Endothelial cell of umbilical vein (primary cell): Measurements from ENCODE around the gene DAD1. TPM values are rescaled to one million over a fixed set of nuclear protein-coding genes. Genes with fewer than 3 reads are reported as not detected.
"Not testable (repeated sequence)": the region's sequence is repeated elsewhere in the genome, so short reads cannot be mapped to it uniquely, and the experiment has no call there.

Experiments used
- BruUV-seq: library from RNA; stranded (reverse); fragments of 400-500 nt; replicated peaks from 2 replicates; lab custom pipeline; 2021; lab: Mats Ljungman, UMichigan
- CTCF ChIA-PET: fragments of 300-600, 350-600 bp; sonication (Branson Sonifier 250); formaldehyde crosslinking; loops from one replicate; lab custom pipeline; 2021; ENCODE audit warnings: antibody characterized with exemption, inconsistent platforms; lab: Charles Lee
- POLR2A ChIA-PET: fragments of 300-600, 350-600 bp; sonication (Branson Sonifier 250); formaldehyde crosslinking; loops from one replicate; lab custom pipeline; 2021; ENCODE audit warnings: antibody characterized with exemption, inconsistent platforms; lab: Charles Lee
- DNase-seq: peaks from one replicate; pipeline ENCODE4 v3.0.0-alpha.2; 2011; ENCODE audit warnings: low read depth, low spot score
- FAIRE-seq: peaks from 2 replicates; lab custom pipeline; 2011; peaks lifted over from hg19 to GRCh38; lab: Jason Lieb, UNC
- H2AFZ ChIP-seq: 2 replicates; pipeline ENCODE4 v1.6.0; 2012; ENCODE audit warnings: low read depth, low read length, control low read depth, inconsistent platforms
- H3K27ac ChIP-seq: 2 replicates; pipeline ENCODE4 v1.5.1; 2011; ENCODE audit warnings: low read depth, mild to moderate bottlenecking, control low read depth, low read length, moderate library complexity; ENCODE audit not compliant: insufficient read depth
- H3K27me3 ChIP-seq, 2 experiments: 2 replicates each; pipeline versions ENCODE4 v1.6.0 to v1.6.1; 2011; ENCODE audit warnings: low read length in 2 of 2, mixed read lengths in 1 of 2; ENCODE audit not compliant: control insufficient read depth in 2 of 2, insufficient read depth in 2 of 2
- H3K36me3 ChIP-seq, 2 experiments: 2 replicates in 1 of 2; 3 replicates in 1 of 2; pipeline ENCODE4 v1.5.1; 2011; ENCODE audit warnings: low read length in 2 of 2, mild to moderate bottlenecking in 1 of 2, moderate library complexity in 1 of 2; ENCODE audit not compliant: control insufficient read depth in 2 of 2, insufficient read depth in 2 of 2; ENCODE audit errors: extremely low read depth in 1 of 2
- H3K4me1 ChIP-seq: 3 replicates; pipeline ENCODE4 v1.5.1; 2011; ENCODE audit warnings: mild to moderate bottlenecking, low read length; ENCODE audit not compliant: control insufficient read depth, insufficient read depth; ENCODE audit errors: extremely low read depth
- H3K4me2 ChIP-seq: 2 replicates; pipeline ENCODE4 v1.6.1; 2011; ENCODE audit warnings: low read length, control low read depth, mixed read lengths; ENCODE audit not compliant: insufficient read depth
- H3K4me3 ChIP-seq, 3 experiments: fragments of 200-600 bp in 1 of 3; sonication (generic), shearing (Covaris generic) in 1 of 3; replicated peaks in 1 of 3; 2 replicates each; pipeline ENCODE4 v1.5.1; 2011 to 2016; ENCODE audit warnings: control low read depth in 3 of 3, low read length in 3 of 3, mild to moderate bottlenecking in 2 of 3, inconsistent platforms in 1 of 3, low read depth in 1 of 3, moderate library complexity in 1 of 3; ENCODE audit not compliant: insufficient read depth in 1 of 3
- H3K79me2 ChIP-seq: 2 replicates; pipeline ENCODE4 v1.6.0; 2012; ENCODE audit warnings: low read length, inconsistent platforms; ENCODE audit not compliant: control insufficient read depth, insufficient read depth
- H3K9ac ChIP-seq: replicated peaks from 2 replicates; pipeline ENCODE3; 2011; ENCODE audit warnings: low read length, control low read depth; ENCODE audit not compliant: insufficient read depth; ENCODE audit errors: extremely low read depth
- H3K9me1 ChIP-seq: replicated peaks from 3 replicates; pipeline ENCODE4 v1.6.0; 2011; ENCODE audit warnings: mild to moderate bottlenecking, low read length; ENCODE audit not compliant: control insufficient read depth, insufficient read depth; ENCODE audit errors: extremely low read depth
- H3K9me3 ChIP-seq: replicated peaks from 2 replicates; pipeline ENCODE4 v1.5.1; 2012; ENCODE audit warnings: low read length, inconsistent platforms; ENCODE audit not compliant: control insufficient read depth, insufficient read depth
- H4K20me1 ChIP-seq: replicated peaks from 2 replicates; pipeline ENCODE3; 2011; ENCODE audit warnings: mild to moderate bottlenecking, low read length; ENCODE audit not compliant: control insufficient read depth, insufficient read depth; ENCODE audit errors: extremely low read depth
- EZH2 ChIP-seq: IDR thresholded peaks from 2 replicates; pipeline ENCODE4 v1.6.1; 2012; ENCODE audit warnings: borderline replicate concordance, low read depth, mild to moderate bottlenecking, moderate library complexity, low read length, inconsistent platforms; ENCODE audit not compliant: severe bottlenecking
- FOS ChIP-seq: IDR thresholded peaks from 2 replicates; pipeline ENCODE4 v1.6.1; 2011; ENCODE audit warnings: mild to moderate bottlenecking, low read length, moderate library complexity, borderline replicate concordance; ENCODE audit not compliant: insufficient read depth
- GATA2 ChIP-seq: IDR thresholded peaks from 2 replicates; pipeline ENCODE4 v1.7.0; 2011; ENCODE audit warnings: low read depth, mild to moderate bottlenecking, moderate library complexity, mixed read lengths, low read length; ENCODE audit not compliant: insufficient read length, insufficient read depth
- JUN ChIP-seq: IDR thresholded peaks from 2 replicates; pipeline ENCODE4 v1.6.1; 2011; ENCODE audit warnings: borderline replicate concordance, low read depth; ENCODE audit not compliant: insufficient read length, insufficient read depth
- MYC ChIP-seq: IDR thresholded peaks from one replicate; pipeline ENCODE4 v1.6.1; 2011; ENCODE audit warnings: mild to moderate bottlenecking, low read depth, low read length
- POLR2A ChIP-seq: IDR thresholded peaks from 2 replicates; pipeline ENCODE4 v1.6.1; 2012; ENCODE audit warnings: low read depth, mild to moderate bottlenecking, control low read depth, low read length
- POLR2AphosphoS5 ChIP-seq: IDR thresholded peaks from 2 replicates; pipeline ENCODE4 v1.6.1; 2012; ENCODE audit warnings: low read depth, mild to moderate bottlenecking, control low read depth, low read length, moderate library complexity; ENCODE audit not compliant: insufficient read depth
- dilution Hi-C: fragments of 300-500 bp; cut with MboI; formaldehyde crosslinking; loops from one replicate; pipeline ENCODE4 v1.15.0; 2019; ENCODE audit warnings: low sequenced_read_pairs; ENCODE audit not compliant: extremely low pct_ligation_motif_present
- intact Hi-C: fragments of 100-400 bp; cut with micrococcal nuclease; formaldehyde crosslinking; loops from one replicate; pipeline ENCODE4 v1.10.0; 2022
- polyA plus RNA-seq, 4 experiments: library from polyadenylated mRNA; depleted of rRNA in 3 of 4; stranded (reverse) in 3 of 4; unstranded in 1 of 4; fragments of >200 nt; gene quantifications; 2 replicates each; pipeline versions ENCODE4 v1.2.1 to v1.2.3, GENCODE V29; 2011 to 2012; ENCODE audit warnings: missing spikeins in 1 of 4
- total RNA-seq: library from RNA; stranded (reverse); gene quantifications from 2 replicates; pipeline ENCODE4 v1.2.3, GENCODE V29; 2021
- TF ChIP-seq, protein P1 (sequence below), 2 donors: IDR thresholded peaks; 1 replicate in 1 of 2; 2 replicates in 1 of 2; pipeline ENCODE4 v1.5.1; 2011; ENCODE audit warnings: low read length in 2 of 2, mild to moderate bottlenecking in 2 of 2, moderate library complexity in 2 of 2, control low read depth in 1 of 2, inconsistent platforms in 1 of 2, low read depth in 1 of 2; ENCODE audit not compliant: insufficient read depth in 1 of 2; ENCODE audit errors: extremely low read depth in 1 of 2
- TF ChIP-seq, protein P2 (sequence below): IDR thresholded peaks from 2 replicates; pipeline ENCODE4 v1.6.1; 2011; ENCODE audit not compliant: insufficient read depth, insufficient read length

Gene DAD1
- total and polyA plus RNA-seq, 2 donors (not counting 3 experiments of a cell fraction or from before 2014, with no cell fraction given), result 299 to 1,227 TPM

GRCh38 chr14:22588526-22589095 lies 413 bp downstream of the DAD1 start:
- H3K9me3 ChIP-seq, result no peaks in the 10 kb centered on the region
- peak overlapping the region; percentile 70 to 99 (median 92) for H3K4me3 ChIP-seq
- FAIRE-seq, result no peak
- peak overlapping the region; percentile 97 for H3K9ac ChIP-seq
- H4K20me1 ChIP-seq, result no peaks in the 10 kb centered on the region
- H3K36me3 ChIP-seq, result no peaks in the 10 kb centered on the region
- BruUV-seq, result TSS peak; percentile 71
- no peak for DNase-seq
- no peaks in the 10 kb centered on the region for H3K9me1 ChIP-seq
- H3K79me2 ChIP-seq, result peaks cover 53% of the 10 kb centered on the region
- H3K27me3 ChIP-seq, result peaks cover 3 to 4% of the 10 kb centered on the region in 2 experiments
- POLR2A ChIA-PET, result interaction anchor here (0.6 to 1.2 kb wide), 5 partner anchors 10 to 324 kb away, joined by 3 to 7 read pairs (median 3); partner anchors contain the start of genes ABHD4 and OXA1L
- dilution Hi-C loops (no loop called here), intact Hi-C loops (loop anchor here (1.0 to 2.0 kb wide), 6 partner anchors 10 to 340 kb away; partner anchors contain the start of genes ABHD4, OXA1L and PRMT5)
- TF ChIP-seq GATA2 (no peak), EZH2 (no peak), JUN (no peak), FOS (no peak), POLR2A (no peak), POLR2AphosphoS5 (no peak), MYC (no peak)
- TF ChIP-seq, protein P1, sequence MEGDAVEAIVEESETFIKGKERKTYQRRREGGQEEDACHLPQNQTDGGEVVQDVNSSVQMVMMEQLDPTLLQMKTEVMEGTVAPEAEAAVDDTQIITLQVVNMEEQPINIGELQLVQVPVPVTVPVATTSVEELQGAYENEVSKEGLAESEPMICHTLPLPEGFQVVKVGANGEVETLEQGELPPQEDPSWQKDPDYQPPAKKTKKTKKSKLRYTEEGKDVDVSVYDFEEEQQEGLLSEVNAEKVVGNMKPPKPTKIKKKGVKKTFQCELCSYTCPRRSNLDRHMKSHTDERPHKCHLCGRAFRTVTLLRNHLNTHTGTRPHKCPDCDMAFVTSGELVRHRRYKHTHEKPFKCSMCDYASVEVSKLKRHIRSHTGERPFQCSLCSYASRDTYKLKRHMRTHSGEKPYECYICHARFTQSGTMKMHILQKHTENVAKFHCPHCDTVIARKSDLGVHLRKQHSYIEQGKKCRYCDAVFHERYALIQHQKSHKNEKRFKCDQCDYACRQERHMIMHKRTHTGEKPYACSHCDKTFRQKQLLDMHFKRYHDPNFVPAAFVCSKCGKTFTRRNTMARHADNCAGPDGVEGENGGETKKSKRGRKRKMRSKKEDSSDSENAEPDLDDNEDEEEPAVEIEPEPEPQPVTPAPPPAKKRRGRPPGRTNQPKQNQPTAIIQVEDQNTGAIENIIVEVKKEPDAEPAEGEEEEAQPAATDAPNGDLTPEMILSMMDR (IDR thresholded peaks at IDR 0.05; ENCODE audit: extremely low read depth in 1 of 2, insufficient read depth in 1 of 2, low read depth in 1 of 2, low read length in 2 of 2), result no peak
- TF ChIP-seq, protein P2, sequence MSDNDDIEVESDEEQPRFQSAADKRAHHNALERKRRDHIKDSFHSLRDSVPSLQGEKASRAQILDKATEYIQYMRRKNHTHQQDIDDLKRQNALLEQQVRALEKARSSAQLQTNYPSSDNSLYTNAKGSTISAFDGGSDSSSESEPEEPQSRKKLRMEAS, result no peak
- H2AFZ ChIP-seq, result peak overlapping the region; percentile 51
- H3K4me1 ChIP-seq, result peaks cover 23% of the 10 kb centered on the region
- H3K27ac ChIP-seq, result peak overlapping the region; percentile 84
- H3K4me2 ChIP-seq, result peak overlapping the region; percentile 94
- CTCF ChIA-PET, result interaction anchor here (0.8 to 8.5 kb wide), 10 partner anchors 10 to 263 kb away, joined by 3 to 102 read pairs (median 7); partner anchors contain the start of gene ABHD4

- H4K20me1 ChIP-seq, H3K9me3 ChIP-seq, DNase-seq, FAIRE-seq, BruUV-seq, H3K9me1 ChIP-seq, H3K27me3 ChIP-seq, H3K36me3 ChIP-seq, H2AFZ ChIP-seq, dilution Hi-C loops: not testable (repeated sequence)
- Histone ChIP-seq H3K4me1 (peaks cover 23% of the 10 kb centered on the region), H3K4me3 (peak overlapping the region; percentile 70 to 99 (median 92)), H3K79me2 (peaks cover 60% of the 10 kb centered on the region), H3K9ac (peak overlapping the region; percentile 97), H3K4me2 (peak overlapping the region; percentile 94), H3K27ac (peak overlapping the region; percentile 84)
- POLR2A ChIA-PET, result interaction anchor here (0.6 kb wide), 1 partner anchor 324 kb away, joined by 3 read pairs; no protein-coding TSS in a partner anchor
- CTCF ChIA-PET, result interaction anchor here (1.0 to 8.5 kb wide), 3 partner anchors 11 to 65 kb away, joined by 4 to 102 read pairs (median 42); partner anchors contain the start of gene ABHD4
- intact Hi-C loops, result loop anchor here (2.0 kb wide), 1 partner anchor 341 kb away; the partner anchor contains the start of gene PRMT5
Observed at GRCh38 chr14:22587677-22588422, 1.2 kb downstream of the DAD1 start.
